Measurements from ENCODE around the gene HOGA1.
A peak's percentile ranks its signal among the peaks of the same experiment; 100 is the strongest.

The HOGA1 gene

GRCh38 chr10:97539523-97540200, 44.5 kb upstream of the HOGA1 start:
- peak overlapping the region in 1 of 3 experiments; percentile 44 for H3K4me3 Mint-ChIP-seq
- peaks cover 52% of the 10 kb centered on the region for H3K4me1 Mint-ChIP-seq
- H3K9me3 Mint-ChIP-seq = no peaks in the 10 kb centered on the region
- H3K27ac Mint-ChIP-seq = peak overlapping the region; percentile 87 to 91 (median 90)
- H3K36me3 Mint-ChIP-seq (ENCODE audit: low read depth) = no peaks in the 10 kb centered on the region
- H3K27me3 Mint-ChIP-seq (ENCODE audit: low read depth) = no peaks in the 10 kb centered on the region
- TF ChIP-seq, protein P1, sequence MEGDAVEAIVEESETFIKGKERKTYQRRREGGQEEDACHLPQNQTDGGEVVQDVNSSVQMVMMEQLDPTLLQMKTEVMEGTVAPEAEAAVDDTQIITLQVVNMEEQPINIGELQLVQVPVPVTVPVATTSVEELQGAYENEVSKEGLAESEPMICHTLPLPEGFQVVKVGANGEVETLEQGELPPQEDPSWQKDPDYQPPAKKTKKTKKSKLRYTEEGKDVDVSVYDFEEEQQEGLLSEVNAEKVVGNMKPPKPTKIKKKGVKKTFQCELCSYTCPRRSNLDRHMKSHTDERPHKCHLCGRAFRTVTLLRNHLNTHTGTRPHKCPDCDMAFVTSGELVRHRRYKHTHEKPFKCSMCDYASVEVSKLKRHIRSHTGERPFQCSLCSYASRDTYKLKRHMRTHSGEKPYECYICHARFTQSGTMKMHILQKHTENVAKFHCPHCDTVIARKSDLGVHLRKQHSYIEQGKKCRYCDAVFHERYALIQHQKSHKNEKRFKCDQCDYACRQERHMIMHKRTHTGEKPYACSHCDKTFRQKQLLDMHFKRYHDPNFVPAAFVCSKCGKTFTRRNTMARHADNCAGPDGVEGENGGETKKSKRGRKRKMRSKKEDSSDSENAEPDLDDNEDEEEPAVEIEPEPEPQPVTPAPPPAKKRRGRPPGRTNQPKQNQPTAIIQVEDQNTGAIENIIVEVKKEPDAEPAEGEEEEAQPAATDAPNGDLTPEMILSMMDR (IDR thresholded peaks at IDR 0.05; ENCODE audit: unreplicated experiment in 3 of 3) = peak in 2 of 3 experiments; percentile 25 to 27

DNA sequence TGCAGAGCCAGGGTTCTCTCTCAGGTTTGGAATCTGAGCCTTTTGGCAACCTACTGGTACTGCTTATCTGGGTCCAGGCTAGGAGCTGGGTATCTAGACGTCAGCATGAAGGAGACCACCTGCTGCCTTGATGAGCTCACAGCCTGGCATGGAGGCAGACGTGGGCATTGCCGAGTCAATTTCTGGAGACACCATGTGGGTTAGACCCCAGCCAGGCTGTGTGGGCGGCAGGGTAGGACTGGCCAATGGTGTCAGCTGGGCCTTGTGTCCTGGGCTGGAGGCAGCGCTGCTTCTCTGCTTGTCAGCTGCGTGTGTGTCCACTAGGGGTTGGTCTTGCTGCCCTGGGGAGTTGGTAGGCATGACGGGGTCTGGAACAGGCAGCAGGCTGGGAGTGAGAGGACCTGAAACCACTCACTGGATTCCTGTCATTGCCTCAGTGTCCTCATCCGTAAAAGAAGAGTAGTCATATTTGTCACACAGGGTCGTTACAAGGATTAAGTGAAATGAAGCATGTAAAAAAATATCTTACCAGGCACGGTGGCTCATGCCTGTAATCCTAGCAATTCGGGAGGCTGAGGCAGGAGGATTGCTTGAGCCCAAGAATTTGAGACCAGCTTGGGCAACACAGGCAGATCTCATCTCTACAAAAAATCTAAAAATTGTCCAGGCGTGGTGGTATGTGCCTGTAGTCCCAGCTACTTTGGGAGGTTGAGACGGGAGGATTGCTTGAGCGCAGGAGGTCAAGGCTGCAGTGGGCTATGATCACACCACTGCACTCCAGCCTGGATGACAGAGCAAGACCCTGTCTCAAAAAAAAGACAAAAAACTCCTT, 43.3 kb upstream of the HOGA1 start:
- Mint-ChIP-seq H3K36me3 (ENCODE audit: low read depth) (no peaks in the 10 kb centered on the region), H3K9me3 (no peaks in the 10 kb centered on the region), H3K4me1 (peaks cover 59% of the 10 kb centered on the region), H3K27me3 (ENCODE audit: low read depth) (no peaks in the 10 kb centered on the region), H3K27ac (peak overlapping the region; percentile 87 to 91 (median 90)), H3K4me3 (no peak overlapping the region)
- TF ChIP-seq, protein P1 (IDR thresholded peaks at IDR 0.05; ENCODE audit: unreplicated experiment in 3 of 3) = no peak

- Mint-ChIP-seq H3K27me3 (ENCODE audit: low read depth) (no peaks in the 10 kb centered on the region), H3K9me3 (no peaks in the 10 kb centered on the region), H3K4me3 (no peak overlapping the region), H3K4me1 (peaks cover 69% of the 10 kb centered on the region), H3K36me3 (ENCODE audit: low read depth) (no peaks in the 10 kb centered on the region), H3K27ac (peak overlapping the region; percentile 86 to 89 (median 88))
- TF ChIP-seq, protein P1 (IDR thresholded peaks at IDR 0.05; ENCODE audit: unreplicated experiment in 3 of 3) = no peak
Observed at GRCh38 chr10:97542169-97543024, 41.8 kb upstream of the HOGA1 start.

DNA sequence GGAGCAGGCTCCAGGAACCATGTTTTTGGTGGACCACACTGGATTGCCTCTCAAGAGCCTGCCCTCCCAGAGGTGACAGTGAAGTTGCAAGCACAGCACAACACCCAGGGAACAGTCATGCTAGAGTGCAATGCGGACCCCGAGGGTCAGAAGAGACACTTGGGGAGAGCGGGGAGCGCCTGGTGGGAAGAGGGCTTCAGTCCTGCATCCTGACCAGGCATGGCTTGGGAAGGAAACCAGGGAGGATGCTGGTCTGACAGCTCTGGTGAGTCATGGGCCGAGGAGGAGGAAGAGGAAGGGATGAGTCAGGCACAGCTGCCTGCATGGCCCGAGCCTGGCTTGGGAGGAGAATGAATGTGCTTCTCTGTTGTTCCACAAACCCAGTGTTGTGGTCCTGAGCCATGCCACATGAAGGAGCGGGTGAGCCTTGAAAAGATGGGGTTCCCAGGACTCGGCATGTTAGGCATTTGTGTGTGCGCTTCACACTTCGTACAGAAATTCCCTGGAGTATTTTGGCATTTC, 41.1 kb upstream of the HOGA1 start:
- Mint-ChIP-seq H3K4me3 (peak overlapping the region in 1 of 3 experiments; percentile 7), H3K36me3 (ENCODE audit: low read depth) (no peaks in the 10 kb centered on the region), H3K27ac (peak overlapping the region; percentile 86 to 89 (median 88)), H3K27me3 (ENCODE audit: low read depth) (no peaks in the 10 kb centered on the region), H3K4me1 (peaks cover 74% of the 10 kb centered on the region), H3K9me3 (no peaks in the 10 kb centered on the region)
- TF ChIP-seq, protein P1 (IDR thresholded peaks at IDR 0.05; ENCODE audit: unreplicated experiment in 3 of 3) = no peak

GRCh38 chr10:97546456-97547270, 37.5 kb upstream of the HOGA1 start:
- peak overlapping the region; percentile 78 to 88 (median 82) for H3K27ac Mint-ChIP-seq

More at GRCh38 chr10:97546456-97547270, 37.5 kb upstream of the HOGA1 start:
- Mint-ChIP-seq H3K4me1 (peaks cover 76% of the 10 kb centered on the region), H3K27me3 (ENCODE audit: low read depth) (no peaks in the 10 kb centered on the region), H3K4me3 (peak overlapping the region in 1 of 3 experiments; percentile 36), H3K36me3 (ENCODE audit: low read depth) (no peaks in the 10 kb centered on the region), H3K9me3 (no peaks in the 10 kb centered on the region)
- TF ChIP-seq, protein P1 (IDR thresholded peaks at IDR 0.05; ENCODE audit: unreplicated experiment in 3 of 3) = no peak
